Inferior parietal cortex (tissue), 1 donor: ENCODE results near the gene BRIP1.

Experiments
- DNase-seq: peaks from one replicate; pipeline ENCODE4 v3.0.0-alpha.2; 2016; ENCODE audit errors: extremely low spot score

BRIP1 gene

DNA sequence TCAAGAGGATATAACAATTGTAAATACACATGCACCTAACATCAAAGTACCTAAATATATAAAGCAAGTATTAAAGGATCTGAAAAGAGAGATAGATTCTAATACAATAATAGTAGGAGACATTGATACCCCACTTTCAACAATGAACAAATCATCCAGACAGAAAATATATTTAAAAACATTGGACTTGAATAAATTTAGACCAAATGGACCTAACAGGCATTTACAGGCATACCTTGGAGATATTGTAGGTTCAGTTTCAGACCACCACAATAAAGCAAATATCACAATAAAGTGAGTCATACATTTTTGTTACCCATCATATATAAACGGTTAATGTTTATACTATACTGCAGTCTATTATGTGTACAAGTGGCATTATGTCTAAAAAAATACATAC is 104.0 kb downstream of the BRIP1 start:
- DNase-seq: no peak

DNA sequence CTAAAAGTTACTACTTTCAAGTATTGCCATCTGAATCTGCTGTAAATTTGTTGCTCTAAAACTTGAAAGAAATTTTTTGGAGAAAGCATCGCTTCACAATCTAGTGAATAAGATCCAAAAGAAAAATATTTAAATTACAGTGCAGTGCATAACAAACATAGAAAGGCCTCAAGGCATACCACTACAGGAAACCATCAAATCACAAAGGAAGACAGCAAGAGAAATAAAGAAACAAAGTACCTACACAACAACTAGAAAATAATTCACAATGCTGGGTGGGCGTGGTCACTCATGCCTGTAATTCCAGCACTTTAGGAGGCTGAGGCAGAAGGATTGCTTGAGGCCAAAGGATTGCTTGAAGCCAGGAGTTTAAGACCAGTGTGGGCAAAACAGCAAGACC is 104.9 kb downstream of the BRIP1 start:
- DNase-seq: no peak

DNA sequence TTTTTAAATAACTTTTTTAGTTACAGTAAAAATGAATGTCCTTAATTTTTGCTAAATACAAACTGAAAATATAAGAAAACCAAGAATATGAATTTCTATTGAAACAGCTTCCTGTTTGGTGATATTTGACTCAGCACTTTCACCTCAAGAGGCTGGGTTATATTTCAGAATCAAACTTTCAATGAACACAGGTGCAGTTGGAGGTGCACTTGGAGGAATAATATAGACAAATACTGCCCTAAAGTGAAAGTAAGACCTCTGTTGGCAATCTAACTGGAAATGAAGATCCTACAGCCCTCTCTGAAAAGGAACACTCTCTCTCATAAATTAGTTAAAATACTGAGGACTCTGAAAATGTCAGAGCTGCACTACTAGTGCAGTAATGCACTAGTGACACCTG is 106.2 kb downstream of the BRIP1 start:
- DNase-seq: no peak

DNA sequence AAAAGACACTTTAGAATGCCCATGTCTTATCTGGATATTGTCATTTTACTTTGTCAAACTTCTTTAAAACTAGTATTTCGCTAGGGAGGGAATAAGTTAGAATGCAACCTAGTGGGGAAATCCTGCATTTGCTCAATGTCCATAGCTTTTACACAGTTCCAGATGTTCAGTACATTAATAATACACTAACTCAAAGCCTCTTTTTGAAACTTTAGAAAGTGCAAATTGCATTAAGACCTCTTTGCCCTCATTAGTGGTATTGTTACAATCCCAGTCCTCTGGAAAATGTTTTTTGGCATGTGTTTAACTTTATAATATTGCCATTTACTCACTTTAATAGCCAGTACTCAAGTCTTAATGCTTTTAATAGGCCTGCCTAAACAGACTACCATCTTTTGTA is 106.8 kb downstream of the BRIP1 start:
- DNase-seq: no peak

DNA sequence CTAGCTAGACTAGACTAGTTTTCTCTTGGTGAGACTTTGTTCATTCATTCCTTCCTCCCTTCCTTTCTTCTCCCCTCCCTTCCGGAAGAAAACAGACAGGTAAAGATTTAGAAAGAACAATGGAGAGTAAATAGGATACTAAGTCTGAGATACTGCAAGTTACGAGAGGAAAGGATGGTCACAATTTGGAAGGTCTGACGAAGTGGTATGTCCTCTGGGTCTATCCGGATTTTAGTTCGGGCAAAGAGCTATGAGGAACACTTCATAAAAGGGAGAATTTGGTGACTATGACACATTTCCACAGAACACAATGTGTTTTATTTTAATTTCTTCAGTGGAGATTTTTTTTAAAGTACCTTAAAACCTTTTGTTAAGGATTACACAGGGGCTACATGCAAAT is 107.7 kb downstream of the BRIP1 start:
- no peak for DNase-seq

DNA sequence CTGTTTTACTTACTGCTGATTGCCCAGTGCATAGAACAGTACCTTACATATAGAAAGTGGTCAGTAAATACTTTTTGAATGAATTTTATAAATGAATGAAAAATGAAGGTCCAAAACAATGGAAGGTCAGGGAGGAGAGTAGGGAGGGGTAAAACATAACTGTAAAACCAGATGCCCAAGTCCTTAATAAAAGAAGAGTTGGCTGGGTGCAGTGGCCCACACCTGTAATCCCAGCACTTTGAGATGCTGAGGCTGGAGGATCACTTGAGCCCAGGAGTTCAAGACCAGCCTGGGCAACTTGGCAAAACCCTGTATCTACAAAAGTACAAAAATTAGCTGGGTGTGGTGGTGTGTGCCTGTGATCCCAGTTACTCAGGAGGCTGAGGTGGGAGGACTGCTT is 108.2 kb downstream of the BRIP1 start:
- DNase-seq: no peak

DNA sequence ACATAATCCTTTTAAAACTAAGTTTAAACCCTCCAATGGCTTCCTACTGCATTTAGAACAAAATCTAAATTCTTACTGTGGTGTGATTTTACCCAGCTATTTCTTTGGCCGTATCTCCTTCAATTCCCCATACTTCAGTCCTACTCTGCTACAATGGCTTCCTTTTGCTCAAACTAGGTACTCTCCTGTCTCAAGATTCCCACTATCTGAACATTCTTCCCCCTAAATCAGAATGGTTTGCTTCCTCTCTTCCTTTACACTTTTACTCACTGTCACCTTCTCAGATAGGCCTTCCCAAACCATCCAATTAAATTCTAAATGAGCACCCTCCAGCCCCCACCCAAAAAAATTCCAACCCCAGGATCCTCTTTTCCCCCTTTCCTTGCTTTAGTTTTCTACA is 109.2 kb downstream of the BRIP1 start:
- no peak for DNase-seq

DNA sequence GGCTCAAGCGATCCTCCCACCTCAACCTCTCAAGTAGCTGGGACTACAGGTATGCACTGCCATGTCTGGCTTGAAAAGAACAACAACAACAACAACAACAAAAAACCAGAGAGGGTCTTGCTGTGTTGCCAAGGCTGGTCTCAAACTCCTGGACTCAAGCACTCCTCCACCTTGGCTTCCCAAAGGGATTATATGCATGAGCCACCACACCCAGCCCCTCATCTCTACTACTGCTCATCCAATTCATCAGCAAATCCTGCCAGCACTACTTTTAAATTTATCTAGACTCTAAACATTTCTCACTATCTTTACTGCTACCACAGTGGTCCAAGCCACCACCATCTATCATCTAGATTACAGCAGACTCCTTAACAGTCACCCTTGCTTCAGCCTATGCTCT is 109.6 kb downstream of the BRIP1 start:
- no peak for DNase-seq

DNA sequence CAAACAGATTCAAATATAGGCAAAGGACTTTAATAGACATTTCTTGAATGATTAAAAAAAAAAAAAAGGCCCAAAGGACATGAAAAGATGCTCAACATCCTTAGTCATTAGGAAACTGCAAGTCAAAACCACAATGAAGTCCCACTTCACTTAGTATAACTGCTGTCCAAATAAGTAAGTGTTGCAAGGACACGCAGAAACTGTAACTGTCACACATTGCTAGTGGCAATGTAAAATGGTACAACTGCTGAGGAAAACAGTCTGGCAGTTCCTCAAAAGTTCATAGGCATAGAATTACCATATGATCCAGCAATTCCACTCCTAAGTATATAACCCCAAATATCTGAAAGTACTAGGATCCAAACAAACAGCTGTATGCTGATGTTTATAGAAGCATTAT is 112.7 kb downstream of the BRIP1 start:
- DNase-seq: no peak

DNA sequence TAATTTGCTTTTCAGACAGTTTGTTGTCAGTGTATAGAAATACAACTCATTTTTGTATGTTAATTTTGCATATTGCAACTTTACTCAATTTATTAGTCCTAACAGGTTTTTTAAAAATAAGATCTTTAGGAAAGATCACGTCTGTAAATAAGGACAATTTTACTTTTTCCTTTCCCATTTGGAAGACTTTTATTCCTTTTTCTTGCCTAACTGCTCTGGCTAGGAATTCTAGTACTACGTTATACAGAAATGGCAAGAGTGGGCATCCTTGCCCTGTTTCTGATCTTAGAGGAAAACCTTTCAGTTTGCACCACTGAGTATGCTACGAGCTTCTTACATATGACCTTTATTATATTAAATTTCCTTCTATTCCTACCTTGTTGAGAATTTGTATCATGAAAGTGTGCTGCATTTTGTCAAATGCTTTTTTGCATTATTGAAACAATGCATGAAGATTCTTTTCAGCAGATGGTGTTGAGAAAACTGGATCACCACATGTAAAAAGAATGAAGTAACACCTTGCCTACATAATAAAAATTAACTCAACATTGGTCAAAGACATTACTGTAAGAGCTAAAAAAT is 113.4 kb downstream of the BRIP1 start:
- no peak for DNase-seq

DNA sequence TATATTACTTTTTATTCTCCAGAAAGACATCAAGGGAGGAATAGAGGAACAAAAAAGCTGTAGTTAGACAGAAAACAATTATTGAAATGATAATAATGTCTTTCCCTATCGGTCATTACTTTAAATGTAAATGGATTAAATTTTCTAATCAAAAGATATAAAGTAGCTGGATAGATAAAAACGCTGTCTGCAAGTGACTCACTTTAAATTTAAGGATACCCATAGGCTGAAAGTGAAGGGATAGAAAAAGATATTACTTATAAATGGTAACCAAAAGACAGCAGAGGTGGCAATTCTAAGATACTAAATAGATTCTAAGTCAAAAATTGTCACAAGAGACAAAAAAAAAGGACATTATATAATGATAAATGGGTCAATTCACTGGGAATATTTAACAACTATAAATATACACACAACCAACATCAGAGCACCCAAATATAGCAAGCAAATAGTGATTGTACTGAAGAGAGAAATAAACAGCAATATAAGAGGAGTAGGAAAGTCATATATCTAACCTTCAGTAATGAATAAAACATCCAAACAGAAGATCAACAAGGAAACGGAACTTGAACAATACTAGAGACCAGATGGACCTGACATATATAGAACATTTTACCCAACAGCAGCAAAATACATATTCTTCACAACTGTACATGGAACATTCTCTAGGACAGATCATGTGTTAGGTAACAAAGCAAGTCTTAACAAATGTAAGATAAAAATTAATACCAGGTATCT is 116.9 kb downstream of the BRIP1 start:
- DNase-seq: no peak

DNA sequence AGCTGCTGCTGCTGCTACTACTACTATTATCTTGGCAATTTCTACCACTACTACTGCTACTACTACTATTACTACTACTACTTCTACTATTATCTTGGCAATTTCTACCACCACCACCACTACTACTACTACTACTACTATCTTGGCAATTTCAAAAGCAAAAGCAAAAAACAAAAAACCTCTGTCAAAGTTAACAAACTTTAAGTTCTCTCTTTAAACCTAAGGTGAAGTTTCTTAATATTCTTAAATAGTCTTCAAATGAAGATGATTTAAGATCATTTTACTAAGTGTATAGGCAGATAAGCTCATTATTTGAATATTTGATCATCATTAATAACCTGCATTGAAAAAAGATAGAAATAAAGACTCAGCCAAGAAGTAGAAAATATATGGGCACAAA is 118.5 kb downstream of the BRIP1 start:
- DNase-seq: no peak

DNA sequence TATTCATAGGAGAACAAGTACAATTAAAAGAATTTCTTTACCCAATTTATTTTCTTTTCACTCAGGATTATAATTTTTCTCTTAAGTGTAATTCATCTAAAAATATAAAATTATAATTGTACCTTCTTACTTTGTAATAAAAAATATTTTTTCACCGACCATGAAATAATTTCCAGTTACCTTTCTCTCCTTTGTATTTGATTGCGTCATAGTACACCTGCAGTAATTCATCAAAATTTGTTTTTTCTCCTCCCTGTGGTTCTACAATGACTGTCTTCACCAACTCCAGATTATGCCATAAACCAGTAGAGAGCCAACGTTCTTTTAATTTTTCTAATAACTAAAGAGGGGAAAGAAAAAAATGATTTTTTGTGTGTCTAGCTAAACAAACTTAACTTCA is 119.1 kb downstream of the BRIP1 start:
- no peak for DNase-seq

DNA sequence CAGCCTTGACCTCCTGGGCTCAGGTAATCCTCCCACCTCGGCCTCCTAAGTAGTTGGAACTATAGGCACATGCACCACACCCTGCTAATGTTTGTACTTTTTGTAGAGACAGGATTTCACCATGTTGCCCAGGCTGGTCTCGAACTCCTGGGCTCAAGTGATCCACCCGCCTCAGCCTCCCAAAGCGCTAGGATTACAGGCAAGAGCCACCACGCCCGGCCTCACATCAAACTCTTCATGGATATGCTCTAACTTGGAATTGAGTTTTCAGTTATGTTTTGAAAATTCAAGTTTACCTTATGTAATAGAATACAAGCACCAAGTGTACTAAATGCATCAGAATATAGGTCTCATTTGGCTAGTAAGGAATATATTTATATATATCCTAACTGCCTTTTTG is 119.6 kb downstream of the BRIP1 start:
- DNase-seq: no peak

DNA sequence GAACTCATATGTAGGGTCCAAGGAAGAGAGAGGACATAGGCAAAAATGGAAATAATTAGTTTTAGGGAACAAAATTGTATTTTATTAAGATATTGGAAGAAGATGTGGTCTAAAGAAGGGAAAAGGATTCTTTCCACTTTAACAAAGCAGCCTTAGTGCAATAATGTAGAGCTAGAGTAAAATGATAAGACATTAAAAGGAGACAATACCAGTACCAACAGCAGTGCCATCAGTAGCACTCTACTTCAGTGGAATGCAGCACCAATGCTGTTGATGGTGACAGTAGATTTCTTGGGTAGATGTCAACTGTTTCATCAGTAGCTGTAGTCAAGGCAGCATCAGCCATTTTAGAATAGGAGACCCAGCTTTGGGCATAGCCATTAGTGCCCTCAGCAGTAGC is 124.3 kb downstream of the BRIP1 start:
- DNase-seq: no peak

DNA sequence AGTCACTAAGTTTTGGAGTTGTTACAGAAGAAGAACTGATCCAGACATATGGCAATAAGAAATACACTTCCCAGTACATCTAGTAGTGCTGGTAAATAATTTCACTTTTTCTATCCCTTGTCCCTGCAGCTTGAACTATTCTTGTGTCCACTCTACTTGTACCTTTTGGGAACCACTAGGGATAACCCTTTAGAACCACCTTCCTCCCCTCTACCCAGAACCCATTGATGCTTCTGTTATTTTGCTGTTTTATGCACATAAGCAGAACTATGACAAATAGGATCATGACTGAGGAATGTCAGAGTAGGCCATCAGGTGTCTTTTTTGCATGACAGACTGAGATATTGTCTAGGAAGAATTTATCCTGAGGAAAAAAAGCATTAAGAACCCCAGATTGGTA is 125.1 kb downstream of the BRIP1 start:
- DNase-seq: no peak

DNA sequence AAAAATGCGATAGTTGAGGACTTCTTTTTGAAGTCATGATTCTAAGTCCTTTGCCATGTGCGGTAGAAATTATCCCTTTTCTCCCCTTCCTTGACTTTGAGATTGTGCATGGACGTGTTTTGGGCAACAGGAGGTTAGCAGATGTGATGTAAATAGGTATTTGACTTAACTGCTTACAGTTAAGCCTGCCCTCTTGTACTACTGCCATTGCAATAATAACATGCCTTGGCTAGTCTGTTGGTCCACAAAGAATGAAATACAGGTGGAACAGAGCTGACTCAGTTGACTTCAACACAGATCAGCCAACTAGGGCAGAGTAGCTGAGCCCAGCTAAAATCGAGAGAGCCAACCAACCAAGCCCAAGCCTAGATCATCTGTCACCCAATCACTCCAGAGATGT is 125.5 kb downstream of the BRIP1 start:
- DNase-seq: no peak

DNA sequence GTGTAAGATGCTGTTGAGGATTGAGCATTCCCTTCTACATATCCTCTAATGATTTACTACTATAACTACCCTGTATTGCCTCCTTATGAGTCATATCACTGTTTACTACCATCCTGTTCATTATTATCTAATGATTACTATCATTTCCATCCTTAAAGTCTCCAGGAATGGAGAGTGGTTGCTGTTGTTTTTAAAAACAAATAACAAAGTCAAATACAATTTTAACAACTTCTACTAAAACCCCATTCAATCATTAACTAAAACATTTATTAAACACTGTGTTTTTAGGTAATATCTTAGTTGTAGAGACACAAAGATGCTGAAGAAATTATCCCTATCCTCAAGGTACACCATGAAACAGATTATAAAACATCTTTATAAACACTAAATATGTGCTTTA is 126.9 kb downstream of the BRIP1 start:
- DNase-seq: no peak

DNA sequence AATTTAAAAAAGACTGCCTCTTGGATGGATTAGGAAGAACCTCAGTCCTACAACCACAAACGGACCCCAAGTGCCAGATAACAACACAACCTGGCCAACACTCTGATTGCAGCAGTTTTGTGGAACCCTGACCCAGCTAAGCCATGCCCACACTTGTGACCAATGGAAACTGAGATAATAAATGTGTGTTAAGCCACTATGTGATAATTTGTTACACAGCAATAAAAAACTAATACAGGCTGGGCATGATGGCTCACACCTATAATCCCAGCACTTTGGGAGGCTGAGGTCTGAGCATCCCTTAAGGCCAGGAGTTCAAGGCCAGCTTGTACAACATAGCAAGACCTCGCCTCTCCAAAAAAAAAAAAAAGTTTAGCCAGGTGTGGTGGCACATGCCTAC is 127.5 kb downstream of the BRIP1 start:
- DNase-seq: no peak

DNA sequence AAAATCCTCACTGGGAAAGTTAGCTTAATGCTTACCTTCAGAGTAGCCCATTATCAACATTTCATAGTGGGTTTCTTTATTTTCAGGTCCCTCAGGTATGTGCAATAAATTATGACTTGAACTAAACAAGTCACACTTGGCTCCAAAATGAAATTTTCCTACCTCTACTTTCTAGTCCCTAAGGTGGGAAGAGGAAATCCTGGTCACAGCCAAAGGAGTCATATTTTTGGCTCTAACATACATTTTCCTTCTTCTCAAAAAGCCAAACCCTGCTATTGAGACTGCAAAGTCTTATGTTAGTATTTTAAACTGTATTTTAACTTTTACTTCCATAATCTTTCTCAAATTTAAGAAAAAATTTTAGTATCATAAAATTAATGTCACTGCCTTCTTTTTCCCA is 128.9 kb downstream of the BRIP1 start:
- no peak for DNase-seq

DNA sequence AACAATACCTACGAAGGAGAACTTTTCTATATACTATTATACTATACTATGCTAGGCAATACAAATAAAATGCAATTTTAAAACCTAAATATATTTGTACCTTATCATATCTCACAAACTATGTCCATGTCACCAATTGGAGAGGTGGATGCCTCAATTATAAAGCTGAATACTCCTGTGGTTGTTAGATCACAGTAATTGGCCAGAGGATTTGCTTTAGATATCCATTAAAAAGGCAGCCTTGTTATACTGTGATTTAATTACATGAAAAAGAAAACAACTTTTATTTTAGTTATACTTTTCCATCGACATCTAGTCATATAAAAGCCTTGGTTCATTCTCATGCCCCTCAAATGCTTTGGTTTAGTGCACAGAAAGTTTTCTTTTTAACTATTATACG is 129.3 kb downstream of the BRIP1 start:
- no peak for DNase-seq

DNA sequence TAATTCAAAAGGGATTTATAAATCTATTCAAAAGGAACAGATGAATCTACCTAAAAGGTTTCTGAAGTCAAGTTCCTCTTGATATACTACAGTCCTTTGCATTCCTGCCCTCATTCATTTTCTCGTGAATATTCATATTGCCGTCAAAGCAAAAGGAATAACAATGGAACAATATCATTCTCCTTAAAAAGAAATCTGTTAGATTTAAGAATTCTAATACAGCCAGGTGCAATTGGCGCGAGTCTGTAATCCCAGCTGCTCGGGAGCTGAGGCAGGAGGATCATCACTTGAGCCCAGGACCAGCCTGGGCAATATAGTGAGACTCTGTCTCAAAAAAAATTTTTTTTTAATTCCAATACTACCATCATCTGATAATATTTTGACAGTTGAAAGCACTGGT is 130.3 kb downstream of the BRIP1 start:
- DNase-seq: no peak

DNA sequence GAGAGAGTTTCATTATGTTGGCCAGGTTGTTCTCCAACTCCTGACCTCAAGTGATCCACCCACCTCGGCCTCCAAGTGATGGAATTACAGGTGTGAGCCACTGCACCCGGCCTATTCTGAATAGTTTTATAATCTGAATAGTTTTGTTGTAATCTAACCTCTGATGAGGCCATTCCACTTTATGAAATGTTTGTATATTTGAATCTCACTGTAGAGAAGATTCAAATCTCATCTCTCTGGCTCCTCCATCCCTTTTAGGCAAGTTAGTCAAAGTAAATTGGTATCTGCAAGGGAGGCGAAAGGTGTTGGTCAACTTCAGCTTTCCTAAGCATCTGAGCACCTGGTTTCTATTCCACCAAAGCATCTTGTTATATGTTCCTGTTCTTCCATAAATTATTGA is 131.2 kb downstream of the BRIP1 start:
- no peak for DNase-seq

DNA sequence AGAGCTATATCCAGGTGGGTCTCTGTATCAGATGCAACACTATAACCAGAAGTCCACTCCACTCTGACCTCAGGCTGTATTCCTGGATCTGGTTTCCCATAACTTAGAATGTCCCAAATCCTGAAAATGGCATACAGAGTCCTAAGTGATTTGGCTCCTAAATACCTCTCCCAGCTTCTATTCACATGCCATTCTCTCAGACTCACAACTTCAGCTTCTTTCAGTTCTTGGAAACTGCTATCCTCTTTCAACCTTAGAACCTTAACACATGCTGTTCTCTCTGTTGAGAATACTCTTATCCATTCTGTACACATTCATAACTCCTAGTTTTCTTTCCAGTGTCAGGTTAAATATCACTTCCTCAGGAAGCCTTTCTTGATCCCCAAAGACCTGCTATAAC is 132.0 kb downstream of the BRIP1 start:
- DNase-seq: no peak
